SU-DHL-6 (cell line): ENCODE results near the gene DDN.

Experiments used
- EZH2phosphoT487 ChIP-seq: fragments of 200-600 bp; sonication (generic), shearing (Covaris generic); conservative IDR thresholded peaks from 2 replicates; pipeline ENCODE4 v1.6.1; 2018; ENCODE audit warnings: mild to moderate bottlenecking, antibody characterized with exemption, low read length, moderate library complexity, mixed read lengths
- TF ChIP-seq, protein P1 (sequence below): fragments of 200-600 bp; sonication (generic); IDR thresholded peaks from one replicate; pipeline ENCODE4 v1.5.1; 2017; ENCODE audit warnings: antibody characterized with exemption, mild to moderate bottlenecking, low read length, moderate library complexity; ENCODE audit not compliant: insufficient read depth, poor library complexity, severe bottlenecking

GRCh38 chr12:49037947-49038237 is 38.7 kb upstream of the DDN start:
- TF ChIP-seq, protein P1, sequence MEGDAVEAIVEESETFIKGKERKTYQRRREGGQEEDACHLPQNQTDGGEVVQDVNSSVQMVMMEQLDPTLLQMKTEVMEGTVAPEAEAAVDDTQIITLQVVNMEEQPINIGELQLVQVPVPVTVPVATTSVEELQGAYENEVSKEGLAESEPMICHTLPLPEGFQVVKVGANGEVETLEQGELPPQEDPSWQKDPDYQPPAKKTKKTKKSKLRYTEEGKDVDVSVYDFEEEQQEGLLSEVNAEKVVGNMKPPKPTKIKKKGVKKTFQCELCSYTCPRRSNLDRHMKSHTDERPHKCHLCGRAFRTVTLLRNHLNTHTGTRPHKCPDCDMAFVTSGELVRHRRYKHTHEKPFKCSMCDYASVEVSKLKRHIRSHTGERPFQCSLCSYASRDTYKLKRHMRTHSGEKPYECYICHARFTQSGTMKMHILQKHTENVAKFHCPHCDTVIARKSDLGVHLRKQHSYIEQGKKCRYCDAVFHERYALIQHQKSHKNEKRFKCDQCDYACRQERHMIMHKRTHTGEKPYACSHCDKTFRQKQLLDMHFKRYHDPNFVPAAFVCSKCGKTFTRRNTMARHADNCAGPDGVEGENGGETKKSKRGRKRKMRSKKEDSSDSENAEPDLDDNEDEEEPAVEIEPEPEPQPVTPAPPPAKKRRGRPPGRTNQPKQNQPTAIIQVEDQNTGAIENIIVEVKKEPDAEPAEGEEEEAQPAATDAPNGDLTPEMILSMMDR, result no peak
- TF ChIP-seq EZH2phosphoT487, result no peak
